Measurements from ENCODE around the gene CITED2.
"Not testable (repeated sequence)": the region's sequence is repeated elsewhere in the genome, so short reads cannot be mapped to it uniquely, and the experiment has no call there.

Gene CITED2

DNA sequence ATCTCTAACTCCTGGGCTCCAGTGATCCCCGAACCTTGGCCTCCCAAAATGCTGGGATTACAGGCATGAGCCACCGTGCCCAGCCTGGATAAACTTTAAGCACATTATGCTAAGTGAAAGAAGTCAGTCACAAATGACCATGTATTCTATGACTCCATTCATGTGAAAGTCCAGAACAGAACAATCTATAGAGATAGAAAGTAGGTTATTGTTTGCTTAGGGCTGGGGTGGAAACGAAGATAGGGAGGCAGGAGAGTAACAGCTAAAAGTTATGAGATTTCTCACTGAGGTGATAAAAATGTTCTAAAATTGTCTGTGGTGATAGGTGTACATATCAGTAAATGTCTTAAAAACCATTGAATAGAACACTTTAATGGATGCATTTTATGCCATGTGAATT lies 40.9 kb upstream of the CITED2 start:
- Mint-ChIP-seq H3K4me1 (peaks cover 5% of the 10 kb centered on the region), H3K36me3 (ENCODE audit: low read depth) (no peaks in the 10 kb centered on the region), H3K9me3 (peaks cover 2% of the 10 kb centered on the region), H3K4me3 (no peak overlapping the region), H3K27ac (no peak overlapping the region), H3K27me3 (ENCODE audit: low read depth) (peaks cover 6% of the 10 kb centered on the region)
- TF ChIP-seq, protein P1, sequence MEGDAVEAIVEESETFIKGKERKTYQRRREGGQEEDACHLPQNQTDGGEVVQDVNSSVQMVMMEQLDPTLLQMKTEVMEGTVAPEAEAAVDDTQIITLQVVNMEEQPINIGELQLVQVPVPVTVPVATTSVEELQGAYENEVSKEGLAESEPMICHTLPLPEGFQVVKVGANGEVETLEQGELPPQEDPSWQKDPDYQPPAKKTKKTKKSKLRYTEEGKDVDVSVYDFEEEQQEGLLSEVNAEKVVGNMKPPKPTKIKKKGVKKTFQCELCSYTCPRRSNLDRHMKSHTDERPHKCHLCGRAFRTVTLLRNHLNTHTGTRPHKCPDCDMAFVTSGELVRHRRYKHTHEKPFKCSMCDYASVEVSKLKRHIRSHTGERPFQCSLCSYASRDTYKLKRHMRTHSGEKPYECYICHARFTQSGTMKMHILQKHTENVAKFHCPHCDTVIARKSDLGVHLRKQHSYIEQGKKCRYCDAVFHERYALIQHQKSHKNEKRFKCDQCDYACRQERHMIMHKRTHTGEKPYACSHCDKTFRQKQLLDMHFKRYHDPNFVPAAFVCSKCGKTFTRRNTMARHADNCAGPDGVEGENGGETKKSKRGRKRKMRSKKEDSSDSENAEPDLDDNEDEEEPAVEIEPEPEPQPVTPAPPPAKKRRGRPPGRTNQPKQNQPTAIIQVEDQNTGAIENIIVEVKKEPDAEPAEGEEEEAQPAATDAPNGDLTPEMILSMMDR (IDR thresholded peaks at IDR 0.05; ENCODE audit: unreplicated experiment in 3 of 3), result no peak

DNA sequence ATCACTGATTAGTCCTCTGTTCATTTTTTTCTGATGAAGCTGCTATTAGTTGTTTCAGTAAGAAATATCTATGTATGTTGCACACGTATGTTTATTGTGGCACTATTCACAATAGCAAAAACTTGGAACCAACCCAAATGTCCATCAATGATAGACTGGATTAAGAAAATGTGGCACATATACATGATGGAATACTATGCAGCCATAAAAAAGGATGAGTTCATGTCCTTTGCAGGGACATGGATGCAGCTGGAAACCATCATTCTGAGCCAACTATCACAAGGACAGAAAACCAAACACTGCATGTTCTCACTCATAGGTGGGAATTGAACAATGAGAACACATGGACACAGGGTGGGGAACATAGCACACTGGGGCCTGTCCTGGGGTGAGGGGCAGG lies 37.7 kb upstream of the CITED2 start:
- H3K4me3 Mint-ChIP-seq; H3K27ac Mint-ChIP-seq; H3K9me3 Mint-ChIP-seq; H3K36me3 Mint-ChIP-seq (ENCODE audit: low read depth): not testable (repeated sequence)
- Mint-ChIP-seq H3K27me3 (ENCODE audit: low read depth) (peaks cover 12% of the 10 kb centered on the region), H3K4me1 (peaks cover 12% of the 10 kb centered on the region)

DNA sequence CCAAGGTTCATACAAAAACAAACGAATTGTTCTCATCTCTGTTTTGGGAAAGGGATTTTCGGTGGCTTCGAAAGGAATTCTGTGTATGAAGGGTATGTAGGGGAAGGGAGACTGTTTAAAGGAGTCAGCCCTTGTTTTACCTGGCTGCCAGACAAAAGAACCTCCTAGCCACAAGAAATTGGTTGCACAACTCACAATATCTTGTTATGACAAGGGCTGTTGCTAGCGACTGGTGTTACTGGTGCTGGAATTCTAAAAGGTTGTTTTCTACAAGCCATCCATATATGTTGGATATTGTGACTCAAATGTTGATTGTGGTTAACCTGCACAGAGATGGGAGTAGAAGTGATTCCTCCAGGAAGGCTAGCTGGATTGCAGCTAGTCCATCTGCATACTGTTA lies 34.6 kb upstream of the CITED2 start:
- H3K4me3 Mint-ChIP-seq, result no peak overlapping the region
- H3K9me3 Mint-ChIP-seq, result peaks cover 2% of the 10 kb centered on the region
- no peak overlapping the region for H3K27ac Mint-ChIP-seq
- peaks cover 12% of the 10 kb centered on the region for H3K27me3 Mint-ChIP-seq (ENCODE audit: low read depth)
- H3K36me3 Mint-ChIP-seq (ENCODE audit: low read depth), result no peaks in the 10 kb centered on the region
- H3K4me1 Mint-ChIP-seq, result peaks cover 7% of the 10 kb centered on the region
- TF ChIP-seq, protein P1 (IDR thresholded peaks at IDR 0.05; ENCODE audit: unreplicated experiment in 3 of 3), result no peak

DNA sequence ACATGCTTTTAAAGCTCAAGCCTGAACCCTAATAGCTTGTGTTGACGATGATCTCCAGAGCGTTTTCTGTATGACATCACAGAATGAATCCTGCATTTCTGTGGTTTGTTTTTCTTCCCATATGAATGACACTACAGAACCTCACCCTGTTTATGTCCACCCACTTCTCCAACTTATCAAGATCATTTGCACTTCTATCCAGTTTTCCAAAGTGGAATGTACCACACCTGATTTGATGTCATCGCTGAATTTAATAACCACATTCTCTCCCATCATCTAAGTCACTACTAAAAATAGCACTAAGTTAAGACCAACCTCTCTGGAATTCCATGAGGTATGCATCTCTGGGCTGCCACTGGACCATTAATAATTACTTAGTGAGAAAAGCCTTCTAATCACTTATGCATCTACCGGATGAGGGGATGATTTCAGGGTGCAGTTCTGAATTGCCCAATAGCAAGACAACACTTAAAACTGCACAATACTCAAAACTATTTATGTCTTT lies 33.3 kb upstream of the CITED2 start:
- peaks cover 2% of the 10 kb centered on the region for H3K9me3 Mint-ChIP-seq
- TF ChIP-seq, protein P1 (IDR thresholded peaks at IDR 0.05; ENCODE audit: unreplicated experiment in 3 of 3), result no peak
- H3K27me3 Mint-ChIP-seq (ENCODE audit: low read depth), result peaks cover 7% of the 10 kb centered on the region
- H3K4me3 Mint-ChIP-seq, result no peak overlapping the region
- H3K27ac Mint-ChIP-seq, result peak overlapping the region in 2 of 3 experiments; percentile 9 to 21
- no peaks in the 10 kb centered on the region for H3K36me3 Mint-ChIP-seq (ENCODE audit: low read depth)
- H3K4me1 Mint-ChIP-seq, result peaks cover 15% of the 10 kb centered on the region

DNA sequence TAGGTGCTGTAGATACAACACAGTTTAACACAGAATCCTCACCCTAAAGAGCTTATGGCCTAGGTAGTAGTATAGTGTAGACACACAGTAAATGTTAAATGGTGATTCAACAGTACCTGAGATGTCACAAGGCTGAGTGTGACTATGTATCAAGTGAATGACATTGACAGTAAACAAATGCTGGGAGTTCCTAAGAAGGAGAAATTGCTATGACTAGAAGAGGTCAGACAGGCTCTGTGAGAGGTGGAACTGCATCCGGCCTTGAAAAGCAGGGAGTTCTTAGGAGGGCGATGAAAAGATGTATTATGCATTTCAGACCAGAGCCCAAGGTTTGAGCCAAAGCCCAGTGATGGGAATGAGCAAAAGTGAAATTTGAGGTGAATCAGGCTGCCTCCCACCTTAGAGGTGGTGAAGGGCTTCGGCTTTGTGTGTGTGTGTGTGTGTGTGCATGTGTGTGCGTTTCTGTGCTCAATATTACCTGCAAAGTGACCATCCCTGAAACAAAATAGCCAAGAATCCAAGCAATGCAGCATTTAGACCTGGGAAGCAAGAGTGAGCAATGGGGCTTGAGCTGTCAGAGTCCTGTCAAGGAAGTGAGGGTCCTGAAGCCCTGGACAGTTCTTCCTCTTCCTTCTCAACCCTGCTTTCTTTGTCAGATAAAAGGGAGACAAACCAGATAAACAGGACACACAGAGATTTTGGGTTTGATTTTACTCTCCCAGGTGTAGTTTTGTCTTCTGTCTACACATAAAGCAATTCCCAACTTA lies 32.3 kb upstream of the CITED2 start:
- Mint-ChIP-seq H3K4me3 (no peak overlapping the region), H3K27me3 (ENCODE audit: low read depth) (peaks cover 7% of the 10 kb centered on the region), H3K4me1 (peaks cover 15% of the 10 kb centered on the region), H3K36me3 (ENCODE audit: low read depth) (no peaks in the 10 kb centered on the region), H3K27ac (peak overlapping the region in 1 of 3 experiments; percentile 17), H3K9me3 (peaks cover 2% of the 10 kb centered on the region)
- TF ChIP-seq, protein P1 (IDR thresholded peaks at IDR 0.05; ENCODE audit: unreplicated experiment in 3 of 3), result no peak

DNA sequence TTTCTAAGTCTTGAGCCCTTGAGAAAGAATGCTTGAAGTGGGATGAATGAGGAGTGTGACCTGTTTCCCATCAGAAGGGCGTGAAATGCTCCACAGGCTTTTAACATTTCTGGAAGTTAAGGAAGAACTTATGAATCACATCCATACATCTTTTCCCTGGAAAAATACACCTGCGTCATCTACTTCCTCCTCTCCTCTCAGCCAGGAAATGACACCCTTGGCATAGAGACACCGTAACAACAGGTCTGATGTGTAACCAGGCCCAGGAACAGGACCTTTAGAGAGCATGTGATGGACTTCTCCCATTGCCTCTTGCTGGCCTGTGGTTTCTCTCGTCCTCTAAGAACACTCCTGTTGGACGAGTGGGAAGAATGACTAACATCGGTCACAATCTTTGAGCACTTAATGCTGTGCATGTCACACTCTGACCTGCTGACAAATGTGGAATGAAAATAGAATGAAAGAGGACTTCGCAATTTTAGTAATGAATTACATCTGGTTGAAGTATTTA lies 28.5 kb upstream of the CITED2 start:
- no peak overlapping the region for H3K4me3 Mint-ChIP-seq
- H3K4me1 Mint-ChIP-seq, result peaks cover 15% of the 10 kb centered on the region
- peak overlapping the region in 1 of 3 experiments; percentile 20 for H3K27ac Mint-ChIP-seq

More for the DNA sequence above, 28.5 kb upstream of the CITED2 start:
- no peaks in the 10 kb centered on the region for H3K9me3 Mint-ChIP-seq
- H3K27me3 Mint-ChIP-seq (ENCODE audit: low read depth), result no peaks in the 10 kb centered on the region
- TF ChIP-seq, protein P1 (IDR thresholded peaks at IDR 0.05; ENCODE audit: unreplicated experiment in 3 of 3), result no peak
- no peaks in the 10 kb centered on the region for H3K36me3 Mint-ChIP-seq (ENCODE audit: low read depth)

Measured in nephron (organoid).